Mammary epithelial cell (primary cell): Measurements from ENCODE around the gene IL20.

Experiments
- EZH2 ChIP-seq: IDR thresholded peaks from 2 replicates; pipeline ENCODE4 v1.6.1; 2012; ENCODE audit warnings: low read length, inconsistent platforms, borderline replicate concordance
- TF ChIP-seq, protein P1 (sequence below), 2 donors: IDR thresholded peaks in 1 of 2; conservative IDR thresholded peaks in 1 of 2; 2 replicates each; pipeline ENCODE4 v1.5.1; 2011 to 2012; ENCODE audit warnings: inconsistent platforms in 2 of 2, low read length in 2 of 2, mild to moderate bottlenecking in 2 of 2, control low read depth in 1 of 2, low read depth in 1 of 2; ENCODE audit not compliant: insufficient read depth in 1 of 2; ENCODE audit errors: extremely low read depth in 1 of 2

DNA sequence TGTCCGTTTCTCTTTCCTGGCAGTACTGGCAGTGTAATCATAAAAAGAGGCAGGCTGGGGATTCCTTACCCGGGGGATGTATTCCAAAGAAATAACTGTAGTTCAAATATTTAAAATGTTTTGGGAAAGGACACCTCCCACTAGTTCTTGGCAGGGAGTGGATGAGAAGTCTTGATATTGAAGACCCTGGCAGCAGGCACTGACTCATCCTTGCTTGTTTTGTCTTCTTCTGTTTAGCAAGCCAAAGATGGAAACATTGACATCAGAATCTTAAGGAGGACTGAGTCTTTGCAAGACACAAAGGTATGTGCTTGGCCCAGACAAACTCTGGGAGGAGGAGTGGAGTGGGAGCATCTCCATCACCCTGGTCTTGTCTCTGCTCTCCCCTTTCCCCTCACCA is 639 bp downstream of the IL20 start:
- TF ChIP-seq, protein P1, sequence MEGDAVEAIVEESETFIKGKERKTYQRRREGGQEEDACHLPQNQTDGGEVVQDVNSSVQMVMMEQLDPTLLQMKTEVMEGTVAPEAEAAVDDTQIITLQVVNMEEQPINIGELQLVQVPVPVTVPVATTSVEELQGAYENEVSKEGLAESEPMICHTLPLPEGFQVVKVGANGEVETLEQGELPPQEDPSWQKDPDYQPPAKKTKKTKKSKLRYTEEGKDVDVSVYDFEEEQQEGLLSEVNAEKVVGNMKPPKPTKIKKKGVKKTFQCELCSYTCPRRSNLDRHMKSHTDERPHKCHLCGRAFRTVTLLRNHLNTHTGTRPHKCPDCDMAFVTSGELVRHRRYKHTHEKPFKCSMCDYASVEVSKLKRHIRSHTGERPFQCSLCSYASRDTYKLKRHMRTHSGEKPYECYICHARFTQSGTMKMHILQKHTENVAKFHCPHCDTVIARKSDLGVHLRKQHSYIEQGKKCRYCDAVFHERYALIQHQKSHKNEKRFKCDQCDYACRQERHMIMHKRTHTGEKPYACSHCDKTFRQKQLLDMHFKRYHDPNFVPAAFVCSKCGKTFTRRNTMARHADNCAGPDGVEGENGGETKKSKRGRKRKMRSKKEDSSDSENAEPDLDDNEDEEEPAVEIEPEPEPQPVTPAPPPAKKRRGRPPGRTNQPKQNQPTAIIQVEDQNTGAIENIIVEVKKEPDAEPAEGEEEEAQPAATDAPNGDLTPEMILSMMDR (conservative IDR thresholded peaks at IDR 0.05 in 1 of 2, IDR thresholded peaks at IDR 0.05 in 1 of 2; ENCODE audit: extremely low read depth in 1 of 2, insufficient read depth in 1 of 2, low read depth in 1 of 2, low read length in 2 of 2) = no peak
- no peak for TF ChIP-seq EZH2
